HFFc6 (cell line): ENCODE results near the gene WDR45B. TPM values are rescaled to one million over a fixed set of nuclear protein-coding genes. Genes with fewer than 3 reads are reported as not detected.

Experiments
- DNase-seq: peaks from one replicate; pipeline ENCODE4 v3.0.0-alpha.2; 2018
- H3K27ac Mint-ChIP-seq: 2 replicates; pipeline ENCODE4 v1.8.0; 2020; ENCODE audit warnings: mild to moderate bottlenecking, mixed read lengths
- H3K27me3 Mint-ChIP-seq: 2 replicates; pipeline ENCODE4 v1.8.0; 2021; ENCODE audit warnings: mild to moderate bottlenecking, moderate library complexity, mixed read lengths; ENCODE audit not compliant: insufficient read depth
- H3K36me3 Mint-ChIP-seq: 2 replicates; pipeline ENCODE4 v1.8.0; 2021; ENCODE audit warnings: low read depth, mixed read lengths
- H3K4me1 Mint-ChIP-seq: 2 replicates; pipeline ENCODE4 v1.8.0; 2020; ENCODE audit warnings: low read depth, mixed read lengths
- H3K4me3 Mint-ChIP-seq: 2 replicates; pipeline ENCODE4 v1.8.0; 2020; ENCODE audit warnings: mild to moderate bottlenecking, moderate library complexity, mixed read lengths
- H3K9me3 Mint-ChIP-seq: 2 replicates; pipeline ENCODE4 v1.8.0; 2020; ENCODE audit warnings: mild to moderate bottlenecking, mixed read lengths
- total RNA-seq, 6 experiments: library from RNA; stranded (reverse); fragmentation: NEBNext Ultra II Directional; extraction: Animal tissue kit (Norgen Biotek cat#: 25700); gene quantifications; 2 replicates in 1 of 6; 3 replicates in 5 of 6; pipeline ENCODE4 v1.2.3, GENCODE V29; 2021
- TF ChIP-seq, protein P1 (sequence below): fragments of 200-600 bp; sonication (generic); IDR thresholded peaks from 2 replicates; pipeline ENCODE4 v1.5.0; 2021; ENCODE audit warnings: antibody characterized with exemption, mild to moderate bottlenecking

WDR45B gene
- total RNA-seq, 6 experiments from 2014 or later: 60.6 to 73.5 (median 66.3) TPM

DNA sequence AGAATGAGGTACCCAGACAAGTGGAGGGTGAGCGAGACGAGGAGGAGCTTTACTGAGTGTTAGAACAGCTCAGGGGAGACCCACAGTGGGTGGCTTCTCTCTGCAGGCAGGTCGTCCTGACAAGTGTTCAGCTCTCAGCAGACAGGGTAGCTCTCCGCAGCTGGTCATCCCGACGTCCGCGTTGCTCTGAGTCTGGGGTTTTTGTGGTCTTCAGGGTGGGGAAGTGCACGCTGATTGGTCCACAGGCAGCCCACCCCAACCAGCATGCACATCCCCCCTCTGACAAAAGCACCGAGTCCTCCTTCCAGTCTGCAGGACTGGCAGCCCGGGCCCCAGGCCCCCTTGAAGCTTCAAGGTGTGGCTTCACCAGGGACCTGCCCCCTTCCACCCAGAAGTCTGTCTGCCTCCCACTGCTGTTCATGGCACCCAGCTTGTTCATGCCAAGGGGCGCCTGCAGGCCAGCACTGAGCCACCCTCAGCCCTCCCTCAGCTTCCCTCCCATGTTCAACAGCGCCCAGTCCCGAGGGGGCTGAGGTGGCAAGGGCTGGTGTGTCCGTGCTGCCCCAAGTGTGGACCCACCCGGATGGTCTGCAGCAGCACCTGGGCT lies 19.9 kb upstream of the WDR45B start:
- no peak overlapping the region for H3K27ac Mint-ChIP-seq
- H3K4me3 Mint-ChIP-seq: no peak overlapping the region
- DNase-seq: no peak
- H3K9me3 Mint-ChIP-seq: no peaks in the 10 kb centered on the region
- H3K36me3 Mint-ChIP-seq: no peaks in the 10 kb centered on the region; the same call in 1 of the 2 replicates
- TF ChIP-seq, protein P1, sequence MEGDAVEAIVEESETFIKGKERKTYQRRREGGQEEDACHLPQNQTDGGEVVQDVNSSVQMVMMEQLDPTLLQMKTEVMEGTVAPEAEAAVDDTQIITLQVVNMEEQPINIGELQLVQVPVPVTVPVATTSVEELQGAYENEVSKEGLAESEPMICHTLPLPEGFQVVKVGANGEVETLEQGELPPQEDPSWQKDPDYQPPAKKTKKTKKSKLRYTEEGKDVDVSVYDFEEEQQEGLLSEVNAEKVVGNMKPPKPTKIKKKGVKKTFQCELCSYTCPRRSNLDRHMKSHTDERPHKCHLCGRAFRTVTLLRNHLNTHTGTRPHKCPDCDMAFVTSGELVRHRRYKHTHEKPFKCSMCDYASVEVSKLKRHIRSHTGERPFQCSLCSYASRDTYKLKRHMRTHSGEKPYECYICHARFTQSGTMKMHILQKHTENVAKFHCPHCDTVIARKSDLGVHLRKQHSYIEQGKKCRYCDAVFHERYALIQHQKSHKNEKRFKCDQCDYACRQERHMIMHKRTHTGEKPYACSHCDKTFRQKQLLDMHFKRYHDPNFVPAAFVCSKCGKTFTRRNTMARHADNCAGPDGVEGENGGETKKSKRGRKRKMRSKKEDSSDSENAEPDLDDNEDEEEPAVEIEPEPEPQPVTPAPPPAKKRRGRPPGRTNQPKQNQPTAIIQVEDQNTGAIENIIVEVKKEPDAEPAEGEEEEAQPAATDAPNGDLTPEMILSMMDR: no peak
- no peaks in the 10 kb centered on the region; the same call in 1 of the 2 replicates for H3K27me3 Mint-ChIP-seq
- H3K4me1 Mint-ChIP-seq: peaks cover 7% of the 10 kb centered on the region

GRCh38 chr17:82667668-82668000 lies 19.4 kb upstream of the WDR45B start:
- Mint-ChIP-seq H3K27ac (no peak overlapping the region), H3K36me3 (no peaks in the 10 kb centered on the region), H3K4me3 (no peak overlapping the region), H3K9me3 (no peaks in the 10 kb centered on the region), H3K27me3 (no peaks in the 10 kb centered on the region; the same call in 1 of the 2 replicates), H3K4me1 (peaks cover 7% of the 10 kb centered on the region)
- no peak for DNase-seq
- TF ChIP-seq, protein P1: no peak

- H3K4me3 Mint-ChIP-seq: no peak overlapping the region
- DNase-seq: no peak
- no peak overlapping the region for H3K27ac Mint-ChIP-seq
Measured at GRCh38 chr17:82666931-82667667, 18.9 kb upstream of the WDR45B start.

DNA sequence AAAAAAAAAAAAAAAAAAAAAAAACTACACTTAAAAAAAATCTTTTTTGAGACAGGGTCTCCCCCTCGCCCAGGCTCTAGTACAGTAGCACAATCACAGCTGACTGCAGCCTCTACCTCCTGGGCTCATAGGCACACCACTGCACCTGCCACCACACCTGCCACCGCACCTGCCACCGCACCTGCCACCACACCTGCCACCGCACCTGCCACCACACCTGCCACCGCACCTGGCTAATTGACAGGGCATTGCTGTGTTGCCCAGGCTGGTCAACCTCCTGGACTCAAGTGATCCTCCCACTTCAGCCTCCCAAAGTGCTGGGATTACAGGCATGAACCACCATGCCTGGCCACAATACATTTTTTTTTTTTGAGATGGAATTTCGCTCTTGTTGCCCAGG lies 17.6 kb upstream of the WDR45B start:
- no peaks in the 10 kb centered on the region; the same call in 1 of the 2 replicates for H3K27me3 Mint-ChIP-seq
- no peak for DNase-seq
- H3K4me3 Mint-ChIP-seq: no peak overlapping the region
- TF ChIP-seq, protein P1: no peak
- no peaks in the 10 kb centered on the region for H3K9me3 Mint-ChIP-seq
- peaks cover 5% of the 10 kb centered on the region for H3K36me3 Mint-ChIP-seq
- H3K27ac Mint-ChIP-seq: no peak overlapping the region
- peaks cover 7% of the 10 kb centered on the region for H3K4me1 Mint-ChIP-seq

More at GRCh38 chr17:82666931-82667667, 18.9 kb upstream of the WDR45B start:
- Mint-ChIP-seq H3K36me3 (no peaks in the 10 kb centered on the region), H3K9me3 (no peaks in the 10 kb centered on the region), H3K4me1 (peaks cover 7% of the 10 kb centered on the region), H3K27me3 (no peaks in the 10 kb centered on the region; the same call in 1 of the 2 replicates)
- TF ChIP-seq, protein P1: no peak

- Mint-ChIP-seq H3K9me3 (no peaks in the 10 kb centered on the region), H3K4me3 (no peak overlapping the region), H3K27ac (no peak overlapping the region), H3K4me1 (peaks cover 7% of the 10 kb centered on the region), H3K36me3 (peaks cover 8% of the 10 kb centered on the region), H3K27me3 (no peaks in the 10 kb centered on the region; the same call in 1 of the 2 replicates)
- TF ChIP-seq, protein P1: no peak
- no peak for DNase-seq
Measured at GRCh38 chr17:82665217-82665616, 17.0 kb upstream of the WDR45B start.
